Endothelial cell of umbilical vein (primary cell): ENCODE measurements around the gene LMO7. TPM values are rescaled to one million over a fixed set of nuclear protein-coding genes. Genes with fewer than 3 reads are reported as not detected.

ENCODE experiments used
- BruUV-seq: library from RNA; stranded (reverse); fragments of 400-500 nt; replicated peaks from 2 replicates; lab custom pipeline; 2021; lab: Mats Ljungman, UMichigan
- CTCF ChIA-PET: fragments of 300-600, 350-600 bp; sonication (Branson Sonifier 250); formaldehyde crosslinking; loops from one replicate; lab custom pipeline; 2021; ENCODE audit warnings: antibody characterized with exemption, inconsistent platforms; lab: Charles Lee
- POLR2A ChIA-PET: fragments of 300-600, 350-600 bp; sonication (Branson Sonifier 250); formaldehyde crosslinking; loops from one replicate; lab custom pipeline; 2021; ENCODE audit warnings: antibody characterized with exemption, inconsistent platforms; lab: Charles Lee
- DNase-seq: peaks from one replicate; pipeline ENCODE4 v3.0.0-alpha.2; 2011; ENCODE audit warnings: low read depth, low spot score
- FAIRE-seq: peaks from 2 replicates; lab custom pipeline; 2011; peaks lifted over from hg19 to GRCh38; lab: Jason Lieb, UNC
- H2AFZ ChIP-seq: 2 replicates; pipeline ENCODE4 v1.6.0; 2012; ENCODE audit warnings: low read depth, low read length, control low read depth, inconsistent platforms
- H3K27ac ChIP-seq: 2 replicates; pipeline ENCODE4 v1.5.1; 2011; ENCODE audit warnings: low read depth, mild to moderate bottlenecking, control low read depth, low read length, moderate library complexity; ENCODE audit not compliant: insufficient read depth
- H3K27me3 ChIP-seq, 2 experiments: 2 replicates each; pipeline versions ENCODE4 v1.6.0 to v1.6.1; 2011; ENCODE audit warnings: low read length in 2 of 2, mixed read lengths in 1 of 2; ENCODE audit not compliant: control insufficient read depth in 2 of 2, insufficient read depth in 2 of 2
- H3K36me3 ChIP-seq, 2 experiments: 2 replicates in 1 of 2; 3 replicates in 1 of 2; pipeline ENCODE4 v1.5.1; 2011; ENCODE audit warnings: low read length in 2 of 2, mild to moderate bottlenecking in 1 of 2, moderate library complexity in 1 of 2; ENCODE audit not compliant: control insufficient read depth in 2 of 2, insufficient read depth in 2 of 2; ENCODE audit errors: extremely low read depth in 1 of 2
- H3K4me1 ChIP-seq: 3 replicates; pipeline ENCODE4 v1.5.1; 2011; ENCODE audit warnings: mild to moderate bottlenecking, low read length; ENCODE audit not compliant: control insufficient read depth, insufficient read depth; ENCODE audit errors: extremely low read depth
- H3K4me2 ChIP-seq: 2 replicates; pipeline ENCODE4 v1.6.1; 2011; ENCODE audit warnings: low read length, control low read depth, mixed read lengths; ENCODE audit not compliant: insufficient read depth
- H3K4me3 ChIP-seq, 3 experiments: fragments of 200-600 bp in 1 of 3; sonication (generic), shearing (Covaris generic) in 1 of 3; replicated peaks in 1 of 3; 2 replicates each; pipeline ENCODE4 v1.5.1; 2011 to 2016; ENCODE audit warnings: control low read depth in 3 of 3, low read length in 3 of 3, mild to moderate bottlenecking in 2 of 3, inconsistent platforms in 1 of 3, low read depth in 1 of 3, moderate library complexity in 1 of 3; ENCODE audit not compliant: insufficient read depth in 1 of 3
- H3K79me2 ChIP-seq: 2 replicates; pipeline ENCODE4 v1.6.0; 2012; ENCODE audit warnings: low read length, inconsistent platforms; ENCODE audit not compliant: control insufficient read depth, insufficient read depth
- H3K9ac ChIP-seq: replicated peaks from 2 replicates; pipeline ENCODE3; 2011; ENCODE audit warnings: low read length, control low read depth; ENCODE audit not compliant: insufficient read depth; ENCODE audit errors: extremely low read depth
- H3K9me1 ChIP-seq: replicated peaks from 3 replicates; pipeline ENCODE4 v1.6.0; 2011; ENCODE audit warnings: mild to moderate bottlenecking, low read length; ENCODE audit not compliant: control insufficient read depth, insufficient read depth; ENCODE audit errors: extremely low read depth
- H3K9me3 ChIP-seq: replicated peaks from 2 replicates; pipeline ENCODE4 v1.5.1; 2012; ENCODE audit warnings: low read length, inconsistent platforms; ENCODE audit not compliant: control insufficient read depth, insufficient read depth
- H4K20me1 ChIP-seq: replicated peaks from 2 replicates; pipeline ENCODE3; 2011; ENCODE audit warnings: mild to moderate bottlenecking, low read length; ENCODE audit not compliant: control insufficient read depth, insufficient read depth; ENCODE audit errors: extremely low read depth
- CTCF ChIP-seq, 2 donors: IDR thresholded peaks; 1 replicate in 1 of 2; 2 replicates in 1 of 2; pipeline ENCODE4 v1.5.1; 2011; ENCODE audit warnings: low read length in 2 of 2, mild to moderate bottlenecking in 2 of 2, moderate library complexity in 2 of 2, control low read depth in 1 of 2, inconsistent platforms in 1 of 2, low read depth in 1 of 2; ENCODE audit not compliant: insufficient read depth in 1 of 2; ENCODE audit errors: extremely low read depth in 1 of 2
- EZH2 ChIP-seq: IDR thresholded peaks from 2 replicates; pipeline ENCODE4 v1.6.1; 2012; ENCODE audit warnings: borderline replicate concordance, low read depth, mild to moderate bottlenecking, moderate library complexity, low read length, inconsistent platforms; ENCODE audit not compliant: severe bottlenecking
- FOS ChIP-seq: IDR thresholded peaks from 2 replicates; pipeline ENCODE4 v1.6.1; 2011; ENCODE audit warnings: mild to moderate bottlenecking, low read length, moderate library complexity, borderline replicate concordance; ENCODE audit not compliant: insufficient read depth
- GATA2 ChIP-seq: IDR thresholded peaks from 2 replicates; pipeline ENCODE4 v1.7.0; 2011; ENCODE audit warnings: low read depth, mild to moderate bottlenecking, moderate library complexity, mixed read lengths, low read length; ENCODE audit not compliant: insufficient read length, insufficient read depth
- JUN ChIP-seq: IDR thresholded peaks from 2 replicates; pipeline ENCODE4 v1.6.1; 2011; ENCODE audit warnings: borderline replicate concordance, low read depth; ENCODE audit not compliant: insufficient read length, insufficient read depth
- MAX ChIP-seq: IDR thresholded peaks from 2 replicates; pipeline ENCODE4 v1.6.1; 2011; ENCODE audit not compliant: insufficient read depth, insufficient read length
- MYC ChIP-seq: IDR thresholded peaks from one replicate; pipeline ENCODE4 v1.6.1; 2011; ENCODE audit warnings: mild to moderate bottlenecking, low read depth, low read length
- POLR2A ChIP-seq: IDR thresholded peaks from 2 replicates; pipeline ENCODE4 v1.6.1; 2012; ENCODE audit warnings: low read depth, mild to moderate bottlenecking, control low read depth, low read length
- POLR2AphosphoS5 ChIP-seq: IDR thresholded peaks from 2 replicates; pipeline ENCODE4 v1.6.1; 2012; ENCODE audit warnings: low read depth, mild to moderate bottlenecking, control low read depth, low read length, moderate library complexity; ENCODE audit not compliant: insufficient read depth
- dilution Hi-C: fragments of 300-500 bp; cut with MboI; formaldehyde crosslinking; loops from one replicate; pipeline ENCODE4 v1.15.0; 2019; ENCODE audit warnings: low sequenced_read_pairs; ENCODE audit not compliant: extremely low pct_ligation_motif_present
- intact Hi-C: fragments of 100-400 bp; cut with micrococcal nuclease; formaldehyde crosslinking; loops from one replicate; pipeline ENCODE4 v1.10.0; 2022
- polyA plus RNA-seq, 4 experiments: library from polyadenylated mRNA; depleted of rRNA in 3 of 4; stranded (reverse) in 3 of 4; unstranded in 1 of 4; fragments of >200 nt; gene quantifications; 2 replicates each; pipeline versions ENCODE4 v1.2.1 to v1.2.3, GENCODE V29; 2011 to 2012; ENCODE audit warnings: missing spikeins in 1 of 4
- total RNA-seq: library from RNA; stranded (reverse); gene quantifications from 2 replicates; pipeline ENCODE4 v1.2.3, GENCODE V29; 2021

LMO7 gene
- total and polyA plus RNA-seq, 2 donors (not counting 3 experiments of a cell fraction or from before 2014, with no cell fraction given) = 10.5 to 21.1 TPM

- no peaks in the 10 kb centered on the region for H4K20me1 ChIP-seq
- no peaks in the 10 kb centered on the region for H3K9me3 ChIP-seq
- H3K4me2 ChIP-seq = no peak overlapping the region
- no peak overlapping the region for H3K9ac ChIP-seq
- no peak overlapping the region for H3K4me3 ChIP-seq
- H2AFZ ChIP-seq = no peak overlapping the region
- no peaks in the 10 kb centered on the region for H3K79me2 ChIP-seq
- H3K27ac ChIP-seq = no peak overlapping the region
- no peaks in the 10 kb centered on the region for H3K27me3 ChIP-seq
- intact Hi-C loops (no loop called here), dilution Hi-C loops (no loop called here)
- H3K4me1 ChIP-seq = no peaks in the 10 kb centered on the region
- FAIRE-seq (no peak), DNase-seq (no peak)
- CTCF ChIA-PET = interaction anchor here (1.3 to 2.1 kb wide), 2 partner anchors 19 to 155 kb away, joined by 4 to 8 read pairs; no protein-coding TSS in a partner anchor
- BruUV-seq = no TSS peak
- TF ChIP-seq FOS (no peak), MYC (no peak), JUN (no peak), GATA2 (no peak), EZH2 (no peak), MAX (no peak), CTCF (IDR thresholded peaks at IDR 0.05; ENCODE audit: extremely low read depth in 1 of 2, insufficient read depth in 1 of 2, low read depth in 1 of 2, low read length in 2 of 2) (no peak), POLR2A (no peak), POLR2AphosphoS5 (no peak)
- no peaks in the 10 kb centered on the region for H3K36me3 ChIP-seq
- POLR2A ChIA-PET = no interaction called here
- no peaks in the 10 kb centered on the region for H3K9me1 ChIP-seq
Observed at GRCh38 chr13:75850916-75851315, 214.8 kb downstream of the LMO7 start.
